Left lung (tissue), 10 donors: ENCODE measurements around the gene MAF. TPM values are rescaled to one million over a fixed set of nuclear protein-coding genes. Genes with fewer than 3 reads are reported as not detected.

Experiments
- ATAC-seq: fragments of 200-7000 bp; cut with Tn5 transposase; one replicate; pipeline ENCODE4 v1.9.1; 2020; ENCODE audit warnings: moderate library complexity
- DNase-seq, 4 donors: peaks; one replicate each; pipeline ENCODE4 v3.0.0-alpha.2; 2013 to 2020
- H3K27ac ChIP-seq, 2 donors: fragments of 200-600 bp; sonication (generic) in 1 of 2; one replicate each; pipeline versions ENCODE4 v1.5.0 to v1.8.0; 2020 to 2021
- H3K27me3 ChIP-seq, 2 donors: fragments of 200-600 bp; sonication (generic) in 1 of 2; one replicate each; pipeline versions ENCODE4 v1.5.0 to v1.8.0; 2020 to 2021
- H3K36me3 ChIP-seq, 2 donors: fragments of 200-600 bp; sonication (generic) in 1 of 2; one replicate each; pipeline versions ENCODE4 v1.5.0 to v1.8.0; 2020 to 2021
- H3K4me1 ChIP-seq, 2 donors: fragments of 200-600 bp; one replicate each; pipeline ENCODE4 v1.8.0; 2021
- H3K4me3 ChIP-seq, 2 donors: fragments of 200-600 bp; sonication (generic) in 1 of 2; one replicate each; pipeline versions ENCODE4 v1.5.0 to v1.8.0; 2020 to 2021; ENCODE audit warnings: mild to moderate bottlenecking in 1 of 2
- H3K9me3 ChIP-seq, 2 donors: fragments of 200-600 bp; sonication (generic) in 1 of 2; one replicate each; pipeline versions ENCODE4 v1.5.0 to v1.8.0; 2020 to 2021
- CTCF ChIP-seq, 2 donors: fragments of 200-600 bp; sonication (generic) in 1 of 2; IDR thresholded peaks; one replicate each; pipeline versions ENCODE4 v1.5.0 to v1.8.0; 2021; ENCODE audit warnings: antibody characterized with exemption in 2 of 2
- intact Hi-C, 2 donors: fragments of 100-400 bp; cut with DNase I; formaldehyde crosslinking; loops; one replicate each; pipeline versions ENCODE4 v1.11.2 to v1.14.2; 2022
- polyA plus RNA-seq, 6 donors: library from polyadenylated mRNA; unstranded; fragments of 120-200 nt; gene quantifications; one replicate each; pipeline ENCODE4 v1.2.1, GENCODE V29; 2013; ENCODE audit not compliant: insufficient read length in 6 of 6
- total RNA-seq, 2 donors: library from RNA; stranded (reverse); fragmentation: NEBNext Ultra II Directional; extraction: Animal tissue kit (Norgen Biotek cat#: 25700); gene quantifications; one replicate each; pipeline ENCODE4 v1.2.1, GENCODE V29; 2021
- donor health status: DM: no; HTN: yes; CAD: no.
- donor health status: DM: no; HTN: no; CAD: no.

MAF gene
- total and polyA plus RNA-seq, 8 donors = 52.2 to 125 (median 101) TPM

- no peak for TF ChIP-seq CTCF (IDR thresholded peaks at IDR 0.05)
- intact Hi-C loops = no loop called here
- Histone ChIP-seq H3K4me3 (no peak overlapping the region), H3K9me3 (no peaks in the 10 kb centered on the region), H3K27me3 (peaks cover 0 to 6% of the 10 kb centered on the region in 2 donors), H3K4me1 (no peaks in the 10 kb centered on the region), H3K27ac (no peak overlapping the region), H3K36me3 (no peaks in the 10 kb centered on the region)
- DNase-seq (no peak), ATAC-seq (no peak)
These were observed 20.5 kb upstream of the MAF start for GRCh38 chr16:79621027-79621426.

DNA sequence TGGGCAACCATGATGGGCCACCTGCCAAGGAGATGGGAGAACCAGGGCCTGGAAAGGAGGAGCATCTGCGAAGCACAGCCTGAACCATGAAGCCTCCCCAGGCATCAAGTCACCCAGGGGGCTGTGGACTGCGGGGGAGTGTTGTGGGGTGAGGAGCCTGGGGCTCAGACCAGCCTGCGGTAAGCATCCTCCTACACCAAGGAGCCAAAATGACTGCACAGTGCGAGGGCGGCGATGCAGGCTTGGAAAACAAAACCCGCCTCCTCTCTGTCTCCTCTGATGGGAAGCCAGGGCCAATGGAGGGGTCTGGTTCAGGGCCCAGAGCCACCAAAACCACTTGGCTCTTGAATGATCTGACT is 18.1 kb upstream of the MAF start:
- no peaks in the 10 kb centered on the region for H3K9me3 ChIP-seq
- intact Hi-C loops = no loop called here
- no peak overlapping the region for H3K4me3 ChIP-seq
- H3K4me1 ChIP-seq = no peaks in the 10 kb centered on the region
- no peak for DNase-seq
- no peaks in the 10 kb centered on the region for H3K27me3 ChIP-seq
- no peak overlapping the region for H3K27ac ChIP-seq
- no peak for TF ChIP-seq CTCF (IDR thresholded peaks at IDR 0.05)
- ATAC-seq = no peak
- no peaks in the 10 kb centered on the region for H3K36me3 ChIP-seq

GRCh38 chr16:79618041-79618691 is 17.6 kb upstream of the MAF start:
- ATAC-seq (no peak), DNase-seq (no peak)
- no peaks in the 10 kb centered on the region for H3K36me3 ChIP-seq

GRCh38 chr16:79613009-79613408 is 12.5 kb upstream of the MAF start:
- intact Hi-C loops = no loop called here
- ATAC-seq = peak; percentile 29
- TF ChIP-seq CTCF (IDR thresholded peaks at IDR 0.05) = no peak
- Histone ChIP-seq H3K9me3 (no peaks in the 10 kb centered on the region), H3K4me3 (no peak overlapping the region), H3K27me3 (peaks cover 0 to 4% of the 10 kb centered on the region in 2 donors), H3K36me3 (no peaks in the 10 kb centered on the region), H3K4me1 (no peaks in the 10 kb centered on the region), H3K27ac (no peak overlapping the region)
- no peak for DNase-seq

More at GRCh38 chr16:79618041-79618691, 17.6 kb upstream of the MAF start:
- H3K4me3 ChIP-seq = no peak overlapping the region
- no peak overlapping the region for H3K27ac ChIP-seq
- no peaks in the 10 kb centered on the region for H3K27me3 ChIP-seq
- no peaks in the 10 kb centered on the region for H3K9me3 ChIP-seq
- no peak for TF ChIP-seq CTCF (IDR thresholded peaks at IDR 0.05)
- no peaks in the 10 kb centered on the region for H3K4me1 ChIP-seq
- intact Hi-C loops = no loop called here

DNA sequence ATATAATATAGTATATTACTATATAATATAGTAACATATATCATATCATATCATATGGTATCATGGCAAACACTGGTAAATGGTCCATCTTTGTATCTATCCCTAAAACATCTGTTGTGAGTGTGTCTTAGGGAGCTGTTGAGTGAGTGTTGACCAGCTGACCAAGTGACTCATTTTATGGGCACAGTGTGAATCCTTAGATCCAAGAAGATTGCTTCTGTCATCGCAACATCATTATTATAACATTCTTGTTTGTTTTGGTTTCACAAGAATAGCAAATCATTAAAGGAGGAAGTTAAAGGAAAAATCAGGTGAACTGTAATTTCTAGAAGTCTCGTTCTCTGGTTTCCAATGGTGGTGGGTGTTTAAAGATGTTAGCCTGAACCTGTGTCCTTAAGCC is 11.7 kb upstream of the MAF start:
- Histone ChIP-seq H3K27ac (no peak overlapping the region), H3K9me3 (no peaks in the 10 kb centered on the region), H3K4me3 (no peak overlapping the region), H3K36me3 (no peaks in the 10 kb centered on the region), H3K4me1 (peaks cover 0 to 3% of the 10 kb centered on the region in 2 donors), H3K27me3 (peaks cover 0 to 4% of the 10 kb centered on the region in 2 donors)
- ATAC-seq (no peak), DNase-seq (no peak)
- TF ChIP-seq CTCF (IDR thresholded peaks at IDR 0.05) = no peak
- intact Hi-C loops = no loop called here
